GM23248 (cell line): ENCODE data around the gene GRIK3.

Experiments
- EZH2 ChIP-seq: fragments of 200-600 bp; sonication (generic); IDR thresholded peaks from 2 replicates; pipeline ENCODE4 v1.6.1; 2018; ENCODE audit warnings: antibody characterized with exemption, mild to moderate bottlenecking; ENCODE audit not compliant: insufficient read depth, poor library complexity, severe bottlenecking
- EZH2phosphoT487 ChIP-seq: fragments of 200-600 bp; sonication (generic); IDR thresholded peaks from 2 replicates; pipeline ENCODE4 v1.6.1; 2018; ENCODE audit warnings: antibody characterized with exemption, moderate library complexity, mild to moderate bottlenecking, low read depth; ENCODE audit not compliant: insufficient read depth

DNA sequence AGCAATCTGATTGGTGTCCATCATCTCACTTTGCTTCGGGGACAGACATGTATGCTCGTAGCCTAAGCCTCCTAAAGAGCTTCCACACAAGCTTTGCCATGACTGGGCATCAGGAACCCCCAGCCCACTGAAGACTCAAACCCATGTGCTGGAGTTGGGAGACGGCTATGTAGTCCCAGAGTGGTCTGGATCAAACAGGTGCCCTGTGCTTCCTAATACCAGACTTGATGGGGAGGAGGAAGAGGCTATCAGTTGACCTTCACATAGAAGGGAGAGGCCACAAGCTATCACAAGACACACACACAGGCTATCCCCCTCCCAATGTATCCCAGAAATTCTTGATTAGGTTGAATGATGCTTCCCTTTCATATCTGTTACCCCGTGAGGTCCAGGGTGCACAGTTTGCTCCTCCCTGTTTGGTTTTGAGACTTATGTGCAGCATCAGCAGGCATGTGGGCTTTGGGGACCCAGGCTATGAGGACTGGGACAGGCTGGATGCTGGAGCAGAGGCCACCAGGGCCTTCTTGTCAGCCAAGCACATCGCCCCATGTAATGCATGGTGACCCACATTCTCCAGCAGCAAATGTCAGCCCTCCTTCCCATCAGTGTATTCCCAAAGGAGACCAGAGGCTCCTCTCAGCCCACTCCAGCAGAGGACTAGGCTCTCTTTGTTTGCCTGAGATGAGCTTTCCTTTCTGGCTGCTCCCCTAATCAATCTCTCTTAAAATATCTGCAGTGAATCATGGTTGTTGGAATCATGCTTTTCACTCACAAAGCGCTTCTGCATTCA is 159.8 kb downstream of the GRIK3 start:
- TF ChIP-seq EZH2: no peak
- TF ChIP-seq EZH2phosphoT487: no peak
